SIG-M5 (cell line): ENCODE measurements around the gene CLASP2.
"Not testable (repeated sequence)": the region's sequence is repeated elsewhere in the genome, so short reads cannot be mapped to it uniquely, and the experiment has no call there.

Source experiments
- DNase-seq: peaks from one replicate; lab custom pipeline; 2025; lab: John Stamatoyannopoulos, UW

Gene CLASP2

GRCh38 chr3:33717866-33718594 is at the start of gene CLASP2:
Gene CLASP2 (minus strand): TSS chr3:33718254. CDS start chr3:33718002, 252 bp downstream.
- peak; percentile 23 for DNase-seq

- DNase-seq = no peak
These were observed 40.8 kb upstream of the CLASP2 start for GRCh38 chr3:33758864-33759263.

GRCh38 chr3:33758281-33758680 is 40.2 kb upstream of the CLASP2 start:
- DNase-seq = no peak

- DNase-seq = not testable (repeated sequence)
These were observed 36.3 kb upstream of the CLASP2 start for GRCh38 chr3:33754391-33754790.

GRCh38 chr3:33751336-33751735 is 33.3 kb upstream of the CLASP2 start:
- no peak for DNase-seq

GRCh38 chr3:33750211-33750548 is 32.1 kb upstream of the CLASP2 start:
- DNase-seq = no peak

GRCh38 chr3:33749546-33750210 is 31.6 kb upstream of the CLASP2 start:
- peak; percentile 86 for DNase-seq

GRCh38 chr3:33746416-33747116 is 28.5 kb upstream of the CLASP2 start:
- DNase-seq = peak; percentile 60

GRCh38 chr3:33737146-33737545 is 19.1 kb upstream of the CLASP2 start:
- no peak for DNase-seq

GRCh38 chr3:33732394-33732793 is 14.3 kb upstream of the CLASP2 start:
- DNase-seq = no peak

GRCh38 chr3:33729993-33730392 is 11.9 kb upstream of the CLASP2 start:
- DNase-seq = no peak

- no peak for DNase-seq
These were observed 6.2 kb upstream of the CLASP2 start for GRCh38 chr3:33724256-33724655.

GRCh38 chr3:33722626-33723370 is 4.7 kb upstream of the CLASP2 start:
- DNase-seq = no peak

- DNase-seq = no peak
These were observed 4.1 kb upstream of the CLASP2 start for GRCh38 chr3:33722191-33722590.

GRCh38 chr3:33718595-33718907 is 497 bp upstream of the CLASP2 start:
- DNase-seq = no peak

GRCh38 chr3:33717616-33717865 is 513 bp downstream of the CLASP2 start:
- DNase-seq = peak; percentile 8

- no peak for DNase-seq
These were observed 1.8 kb downstream of the CLASP2 start for GRCh38 chr3:33716227-33716626.

GRCh38 chr3:33711100-33711499 is 7.0 kb downstream of the CLASP2 start:
- no peak for DNase-seq

- no peak for DNase-seq
These were observed 12.0 kb downstream of the CLASP2 start for GRCh38 chr3:33706056-33706455.

- DNase-seq = no peak
These were observed 13.2 kb downstream of the CLASP2 start for GRCh38 chr3:33704891-33705290.

GRCh38 chr3:33699275-33699674 is 18.8 kb downstream of the CLASP2 start:
- no peak for DNase-seq

GRCh38 chr3:33694944-33695343 is 23.1 kb downstream of the CLASP2 start:
- no peak for DNase-seq

- DNase-seq = no peak
These were observed 27.7 kb downstream of the CLASP2 start for GRCh38 chr3:33690341-33690740.
